ENCODE measurements around the gene AUH. TPM values are rescaled to one million over a fixed set of nuclear protein-coding genes. Genes with fewer than 3 reads are reported as not detected.

Gene AUH
- total RNA-seq, 1 donor: 19.6 TPM

GRCh38 chr9:91174772-91175171 is 186.9 kb downstream of the AUH start:
- H3K4me3 ChIP-seq (ENCODE audit: low read depth, low read length): no peak overlapping the region
- TF ChIP-seq CTCF (IDR thresholded peaks at IDR 0.05; ENCODE audit: insufficient read depth, low read length): no peak
- DNase-seq (ENCODE audit: low read depth): no peak

- H3K4me3 ChIP-seq (ENCODE audit: low read depth, low read length): no peak overlapping the region
- DNase-seq (ENCODE audit: low read depth): no peak
- TF ChIP-seq CTCF (IDR thresholded peaks at IDR 0.05; ENCODE audit: insufficient read depth, low read length): no peak
These were observed 189.4 kb downstream of the AUH start for GRCh38 chr9:91172329-91172728.

- TF ChIP-seq CTCF (IDR thresholded peaks at IDR 0.05; ENCODE audit: insufficient read depth, low read length): no peak
- H3K4me3 ChIP-seq (ENCODE audit: low read depth, low read length): no peak overlapping the region
- DNase-seq (ENCODE audit: low read depth): no peak
These were observed 190.8 kb downstream of the AUH start for GRCh38 chr9:91170951-91171350.

GRCh38 chr9:91166796-91167366 is 194.8 kb downstream of the AUH start:
- no peak for DNase-seq (ENCODE audit: low read depth)
- TF ChIP-seq CTCF (IDR thresholded peaks at IDR 0.05; ENCODE audit: insufficient read depth, low read length): no peak

GRCh38 chr9:91164724-91165520 is 196.8 kb downstream of the AUH start:
- H3K4me3 ChIP-seq (ENCODE audit: low read depth, low read length): no peak overlapping the region
- DNase-seq (ENCODE audit: low read depth): peak; percentile 96
- no peak for TF ChIP-seq CTCF (IDR thresholded peaks at IDR 0.05; ENCODE audit: insufficient read depth, low read length)

More at GRCh38 chr9:91166796-91167366, 194.8 kb downstream of the AUH start:
- no peak overlapping the region for H3K4me3 ChIP-seq (ENCODE audit: low read depth, low read length)

Other genes with a start within 250 kb of the AUH start
- 18.8 and 21.4 TPM in 2 replicates for gene NFIL3, start 61.9 kb upstream of the AUH start, total RNA-seq (ENCODE audit: low replicate concordance)